Measurements from ENCODE around the gene FAM3D.
"Not testable (repeated sequence)": the region's sequence is repeated elsewhere in the genome, so short reads cannot be mapped to it uniquely, and the experiment has no call there.

The FAM3D gene

GRCh38 chr3:58666683-58667082 lies at the start of gene FAM3D:
Gene FAM3D (minus strand): TSS chr3:58666774. CDS start chr3:58655563, 11,211 bp downstream.
- Histone ChIP-seq H3K4me3 (ENCODE audit: low read length) (no peak within 1 kb of the TSS), H2AFZ (ENCODE audit: low read depth, low read length) (no peak within 1 kb of the TSS), H3K9me3 (ENCODE audit: low read length) (no peaks in the 10 kb centered on the region)

GRCh38 chr3:58713715-58714401 lies 47.3 kb upstream of the FAM3D start:
- Histone ChIP-seq H3K27me3 (ENCODE audit: insufficient read depth, low read length) (no peaks in the 10 kb centered on the region), H3K4me3 (ENCODE audit: low read length) (no peak overlapping the region), H3K36me3 (ENCODE audit: insufficient read depth, low read length) (no peaks in the 10 kb centered on the region), H3K4me1 (ENCODE audit: insufficient read depth, low read length) (no peaks in the 10 kb centered on the region), H3K9me3 (ENCODE audit: low read length) (no peaks in the 10 kb centered on the region), H2AFZ (ENCODE audit: low read depth, low read length) (no peak overlapping the region)

More at GRCh38 chr3:58666683-58667082, at the start of gene FAM3D:
- Histone ChIP-seq H3K36me3 (ENCODE audit: insufficient read depth, low read length) (no peaks in the 10 kb centered on the region), H3K4me1 (ENCODE audit: insufficient read depth, low read length) (no peaks in the 10 kb centered on the region), H3K27me3 (ENCODE audit: insufficient read depth, low read length) (peaks cover under 1% of the 10 kb centered on the region)

GRCh38 chr3:58711871-58712270 lies 45.3 kb upstream of the FAM3D start:
- Histone ChIP-seq H3K4me3 (ENCODE audit: low read length) (no peak overlapping the region), H2AFZ (ENCODE audit: low read depth, low read length) (no peak overlapping the region), H3K36me3 (ENCODE audit: insufficient read depth, low read length) (no peaks in the 10 kb centered on the region), H3K4me1 (ENCODE audit: insufficient read depth, low read length) (no peaks in the 10 kb centered on the region), H3K27me3 (ENCODE audit: insufficient read depth, low read length) (no peaks in the 10 kb centered on the region), H3K9me3 (ENCODE audit: low read length) (no peaks in the 10 kb centered on the region)

GRCh38 chr3:58708983-58709382 lies 42.4 kb upstream of the FAM3D start:
- not testable (repeated sequence) for H3K4me3 ChIP-seq (ENCODE audit: low read length); H3K9me3 ChIP-seq (ENCODE audit: low read length); H3K4me1 ChIP-seq (ENCODE audit: insufficient read depth, low read length); H3K27me3 ChIP-seq (ENCODE audit: insufficient read depth, low read length); H2AFZ ChIP-seq (ENCODE audit: low read depth, low read length); H3K36me3 ChIP-seq (ENCODE audit: insufficient read depth, low read length)

- H3K4me1 ChIP-seq (ENCODE audit: insufficient read depth, low read length) = peaks cover 2% of the 10 kb centered on the region
These were observed 41.7 kb upstream of the FAM3D start for GRCh38 chr3:58708116-58708791.

GRCh38 chr3:58707390-58707930 lies 40.9 kb upstream of the FAM3D start:
- Histone ChIP-seq H3K4me1 (ENCODE audit: insufficient read depth, low read length) (peaks cover 2% of the 10 kb centered on the region), H3K36me3 (ENCODE audit: insufficient read depth, low read length) (no peaks in the 10 kb centered on the region), H3K4me3 (ENCODE audit: low read length) (no peak overlapping the region), H2AFZ (ENCODE audit: low read depth, low read length) (no peak overlapping the region), H3K27me3 (ENCODE audit: insufficient read depth, low read length) (no peaks in the 10 kb centered on the region), H3K9me3 (ENCODE audit: low read length) (no peaks in the 10 kb centered on the region)

More at GRCh38 chr3:58708116-58708791, 41.7 kb upstream of the FAM3D start:
- no peaks in the 10 kb centered on the region for H3K27me3 ChIP-seq (ENCODE audit: insufficient read depth, low read length)
- H3K9me3 ChIP-seq (ENCODE audit: low read length) = no peaks in the 10 kb centered on the region
- H3K36me3 ChIP-seq (ENCODE audit: insufficient read depth, low read length) = no peaks in the 10 kb centered on the region
- H3K4me3 ChIP-seq (ENCODE audit: low read length) = no peak overlapping the region
- no peak overlapping the region for H2AFZ ChIP-seq (ENCODE audit: low read depth, low read length)

GRCh38 chr3:58706395-58707167 lies 40.0 kb upstream of the FAM3D start:
- no peak overlapping the region for H3K4me3 ChIP-seq (ENCODE audit: low read length)
- no peaks in the 10 kb centered on the region for H3K9me3 ChIP-seq (ENCODE audit: low read length)
- H3K4me1 ChIP-seq (ENCODE audit: insufficient read depth, low read length) = peaks cover 2% of the 10 kb centered on the region
- no peaks in the 10 kb centered on the region for H3K27me3 ChIP-seq (ENCODE audit: insufficient read depth, low read length)
- no peak overlapping the region for H2AFZ ChIP-seq (ENCODE audit: low read depth, low read length)
- H3K36me3 ChIP-seq (ENCODE audit: insufficient read depth, low read length) = no peaks in the 10 kb centered on the region

- no peak overlapping the region for H2AFZ ChIP-seq (ENCODE audit: low read depth, low read length)
- H3K9me3 ChIP-seq (ENCODE audit: low read length) = no peaks in the 10 kb centered on the region
- H3K4me3 ChIP-seq (ENCODE audit: low read length) = no peak overlapping the region
- no peaks in the 10 kb centered on the region for H3K27me3 ChIP-seq (ENCODE audit: insufficient read depth, low read length)
- H3K4me1 ChIP-seq (ENCODE audit: insufficient read depth, low read length) = peaks cover 2% of the 10 kb centered on the region
- H3K36me3 ChIP-seq (ENCODE audit: insufficient read depth, low read length) = no peaks in the 10 kb centered on the region
These were observed 38.2 kb upstream of the FAM3D start for GRCh38 chr3:58704745-58705144.

GRCh38 chr3:58704304-58704703 lies 37.7 kb upstream of the FAM3D start:
- not testable (repeated sequence) for H3K36me3 ChIP-seq (ENCODE audit: insufficient read depth, low read length); H3K4me1 ChIP-seq (ENCODE audit: insufficient read depth, low read length); H2AFZ ChIP-seq (ENCODE audit: low read depth, low read length); H3K27me3 ChIP-seq (ENCODE audit: insufficient read depth, low read length); H3K4me3 ChIP-seq (ENCODE audit: low read length); H3K9me3 ChIP-seq (ENCODE audit: low read length)

GRCh38 chr3:58698246-58698645 lies 31.7 kb upstream of the FAM3D start:
- Histone ChIP-seq H3K4me1 (ENCODE audit: insufficient read depth, low read length) (no peaks in the 10 kb centered on the region), H3K4me3 (ENCODE audit: low read length) (no peak overlapping the region), H2AFZ (ENCODE audit: low read depth, low read length) (no peak overlapping the region), H3K36me3 (ENCODE audit: insufficient read depth, low read length) (no peaks in the 10 kb centered on the region), H3K27me3 (ENCODE audit: insufficient read depth, low read length) (no peaks in the 10 kb centered on the region), H3K9me3 (ENCODE audit: low read length) (no peaks in the 10 kb centered on the region)

- no peaks in the 10 kb centered on the region for H3K36me3 ChIP-seq (ENCODE audit: insufficient read depth, low read length)
- H2AFZ ChIP-seq (ENCODE audit: low read depth, low read length) = no peak overlapping the region
- H3K9me3 ChIP-seq (ENCODE audit: low read length) = no peaks in the 10 kb centered on the region
- no peak overlapping the region for H3K4me3 ChIP-seq (ENCODE audit: low read length)
- no peaks in the 10 kb centered on the region for H3K4me1 ChIP-seq (ENCODE audit: insufficient read depth, low read length)
- no peaks in the 10 kb centered on the region for H3K27me3 ChIP-seq (ENCODE audit: insufficient read depth, low read length)
These were observed 31.0 kb upstream of the FAM3D start for GRCh38 chr3:58697561-58697960.

GRCh38 chr3:58696813-58697212 lies 30.2 kb upstream of the FAM3D start:
- H3K9me3 ChIP-seq (ENCODE audit: low read length); H3K36me3 ChIP-seq (ENCODE audit: insufficient read depth, low read length); H3K27me3 ChIP-seq (ENCODE audit: insufficient read depth, low read length); H3K4me1 ChIP-seq (ENCODE audit: insufficient read depth, low read length); H2AFZ ChIP-seq (ENCODE audit: low read depth, low read length); H3K4me3 ChIP-seq (ENCODE audit: low read length): not testable (repeated sequence)

GRCh38 chr3:58696093-58696492 lies 29.5 kb upstream of the FAM3D start:
- Histone ChIP-seq H3K36me3 (ENCODE audit: insufficient read depth, low read length) (no peaks in the 10 kb centered on the region), H3K4me3 (ENCODE audit: low read length) (no peak overlapping the region), H3K9me3 (ENCODE audit: low read length) (peaks cover 4% of the 10 kb centered on the region), H3K27me3 (ENCODE audit: insufficient read depth, low read length) (no peaks in the 10 kb centered on the region), H2AFZ (ENCODE audit: low read depth, low read length) (no peak overlapping the region), H3K4me1 (ENCODE audit: insufficient read depth, low read length) (no peaks in the 10 kb centered on the region)
